H1 (cell line): Measurements from ENCODE around the gene SMURF2. TPM values are rescaled to one million over a fixed set of nuclear protein-coding genes. Genes with fewer than 3 reads are reported as not detected.

Experiments used
- ASH2L ChIP-seq: fragments of 200-600, 300-600 bp; sonication (generic); IDR thresholded peaks from one replicate; pipeline ENCODE4 v1.7.1; 2017; ENCODE audit warnings: low read length
- BACH1 ChIP-seq: IDR thresholded peaks from 2 replicates; pipeline ENCODE4 v1.6.1; 2012; ENCODE audit warnings: low read length, improper control_type of control experiment
- BRCA1 ChIP-seq: IDR thresholded peaks from 2 replicates; pipeline ENCODE4 v1.6.1; 2012; ENCODE audit warnings: low read depth, low read length, improper control_type of control experiment
- CBX5 ChIP-seq: fragments of 300-800, 300-1000 bp; sonication (generic); IDR thresholded peaks from 2 replicates; pipeline ENCODE4 v1.7.1; 2016; ENCODE audit warnings: antibody characterized with exemption, low read length, low read depth
- CHD7 ChIP-seq: fragments of 300-600 bp; sonication (generic); IDR thresholded peaks from 2 replicates; pipeline ENCODE4 v1.7.1; 2012; ENCODE audit warnings: low read length, moderate library complexity, mild to moderate bottlenecking, inconsistent platforms; ENCODE audit not compliant: insufficient replicate concordance
- FOSL1 ChIP-seq: IDR thresholded peaks from 2 replicates; pipeline ENCODE4 v1.6.1; 2011; ENCODE audit warnings: mild to moderate bottlenecking, low read depth, low read length, moderate library complexity; ENCODE audit not compliant: insufficient read depth
- GABPA ChIP-seq: IDR thresholded peaks from 2 replicates; pipeline ENCODE4 v1.6.1; 2011; ENCODE audit warnings: mild to moderate bottlenecking, low read length, moderate library complexity, borderline replicate concordance; ENCODE audit not compliant: insufficient read depth
- RFX5 ChIP-seq: IDR thresholded peaks from 2 replicates; pipeline ENCODE4 v1.6.1; 2011; ENCODE audit warnings: low read depth, low read length, improper control_type of control experiment, borderline replicate concordance
- TEAD4 ChIP-seq: IDR thresholded peaks from 2 replicates; pipeline ENCODE4 v1.6.1; 2012; ENCODE audit warnings: low read depth, low read length, inconsistent platforms, mixed read lengths
- YY1 ChIP-seq: IDR thresholded peaks from 2 replicates; pipeline ENCODE4 v1.6.1; 2011; ENCODE audit warnings: low read depth, mild to moderate bottlenecking, low read length
- ZNF274 ChIP-seq: IDR thresholded peaks from 2 replicates; pipeline ENCODE4 v1.7.0; 2012; ENCODE audit warnings: low read length, borderline replicate concordance; ENCODE audit errors: extremely low read depth
- polyA plus RNA-seq, 7 experiments: library from polyadenylated mRNA; depleted of rRNA in 3 of 7; stranded (reverse) in 5 of 7; unstranded in 2 of 7; fragments of >200 nt in 5 of 7; fragments of 200-250 nt in 2 of 7; gene quantifications; 1 replicate in 5 of 7; 2 replicates in 1 of 7; 4 replicates in 1 of 7; pipeline versions ENCODE4 v1.2.1 to v1.2.3, GENCODE V29; 2011 to 2013; ENCODE audit warnings: missing spikeins in 2 of 7, mixed read lengths in 2 of 7
- total RNA-seq: library from RNA; stranded (reverse); fragmentation: NEBNext Ultra II Directional; extraction: Animal tissue kit (Norgen Biotek cat#: 25700); gene quantifications from 2 replicates; pipeline ENCODE4 v1.2.1, GENCODE V29; 2021
- TF ChIP-seq, protein P1 (sequence below): IDR thresholded peaks from 2 replicates; pipeline ENCODE4 v1.6.1; 2011; ENCODE audit warnings: low read depth, mild to moderate bottlenecking, low read length; ENCODE audit not compliant: insufficient read depth

The SMURF2 gene
- total and polyA plus RNA-seq, 2 of the 8 experiments (the other 6 are each of a cell fraction or from before 2014, with no cell fraction given): 7.2 to 29.2 TPM

GRCh38 chr17:64655704-64656103 lies 6.4 kb downstream of the SMURF2 start (continued):
- no peak for TF ChIP-seq CHD7
- TF ChIP-seq ASH2L: no peak
- TF ChIP-seq YY1: no peak
- no peak for TF ChIP-seq TEAD4
- TF ChIP-seq CBX5: no peak
- TF ChIP-seq GABPA: no peak
- TF ChIP-seq, protein P1, sequence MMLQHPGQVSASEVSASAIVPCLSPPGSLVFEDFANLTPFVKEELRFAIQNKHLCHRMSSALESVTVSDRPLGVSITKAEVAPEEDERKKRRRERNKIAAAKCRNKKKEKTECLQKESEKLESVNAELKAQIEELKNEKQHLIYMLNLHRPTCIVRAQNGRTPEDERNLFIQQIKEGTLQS: no peak
- no peak for TF ChIP-seq RFX5
- no peak for TF ChIP-seq ZNF274
- no peak for TF ChIP-seq BRCA1
- TF ChIP-seq FOSL1: no peak
- TF ChIP-seq BACH1: no peak
